IgD-negative memory B cell (primary cell): ENCODE results near the gene ACCSL. TPM values are rescaled to one million over a fixed set of nuclear protein-coding genes. Genes with fewer than 3 reads are reported as not detected.

ENCODE experiments used
- H3K27ac Mint-ChIP-seq, 3 donors: one replicate each; pipeline ENCODE4 v1.8.0; 2020 to 2022; ENCODE audit warnings: mild to moderate bottlenecking in 3 of 3, mixed read lengths in 3 of 3, moderate library complexity in 1 of 3
- H3K27me3 Mint-ChIP-seq: one replicate; pipeline ENCODE4 v1.8.0; 2021; ENCODE audit warnings: mixed read lengths
- H3K36me3 Mint-ChIP-seq: one replicate; pipeline ENCODE4 v1.8.0; 2020; ENCODE audit warnings: mild to moderate bottlenecking, mixed read lengths
- H3K4me1 Mint-ChIP-seq, 3 donors: one replicate each; pipeline ENCODE4 v1.8.0; 2020 to 2022; ENCODE audit warnings: mixed read lengths in 3 of 3, mild to moderate bottlenecking in 1 of 3
- H3K4me3 Mint-ChIP-seq, 4 donors: one replicate each; pipeline ENCODE4 v1.8.0; 2020 to 2022; ENCODE audit warnings: mild to moderate bottlenecking in 4 of 4, mixed read lengths in 4 of 4, moderate library complexity in 3 of 4
- H3K9me3 Mint-ChIP-seq, 3 donors: one replicate each; pipeline ENCODE4 v1.8.0; 2020 to 2021; ENCODE audit warnings: mixed read lengths in 3 of 3, mild to moderate bottlenecking in 1 of 3
- polyA plus RNA-seq: library from polyadenylated mRNA; unstranded; fragments of 300-500 nt; fragmentation: Illumina TruSeq; gene quantifications from one replicate; pipeline ENCODE4 v1.2.3, GENCODE V29; 2021

The ACCSL gene
- polyA plus RNA-seq, result 0.19 TPM

DNA sequence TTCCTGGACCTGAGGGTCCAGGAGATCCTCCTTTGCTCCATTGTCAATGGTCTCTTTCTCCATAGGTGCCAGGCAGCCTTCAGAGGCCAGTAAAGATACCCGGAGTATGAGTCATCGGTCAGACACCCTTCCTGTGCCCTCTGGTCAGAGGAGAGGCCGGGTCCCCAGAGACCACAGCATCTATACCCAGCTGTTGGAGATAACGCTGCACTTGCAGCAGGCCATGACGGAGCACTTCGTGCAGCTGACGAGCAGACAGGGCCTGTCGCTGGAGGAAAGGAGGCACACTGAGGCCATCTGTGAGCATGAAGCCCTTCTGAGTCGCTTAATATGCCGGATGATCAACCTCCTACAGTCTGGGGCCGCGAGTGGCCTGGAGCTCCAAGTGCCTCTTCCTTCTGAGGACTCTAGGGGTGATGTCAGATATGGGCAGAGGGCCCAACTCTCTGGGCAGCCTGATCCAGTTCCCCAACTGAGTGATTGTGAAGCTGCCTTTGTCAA, at the start of gene ACCSL:
Gene ACCSL, plus strand, starts transcription at position 51 of the 501 bp plus-strand sequence. Its CDS starts 56 bp downstream, at position 107.
- Mint-ChIP-seq H3K27me3 (no peaks in the 10 kb centered on the region), H3K27ac (no peak within 1 kb of the TSS), H3K9me3 (peaks cover 0 to 2% (median 0%) of the 10 kb centered on the region in 3 donors), H3K36me3 (no peaks in the 10 kb centered on the region), H3K4me3 (no peak within 1 kb of the TSS), H3K4me1 (peaks cover 0 to 2% (median 0%) of the 10 kb centered on the region in 3 donors)

DNA sequence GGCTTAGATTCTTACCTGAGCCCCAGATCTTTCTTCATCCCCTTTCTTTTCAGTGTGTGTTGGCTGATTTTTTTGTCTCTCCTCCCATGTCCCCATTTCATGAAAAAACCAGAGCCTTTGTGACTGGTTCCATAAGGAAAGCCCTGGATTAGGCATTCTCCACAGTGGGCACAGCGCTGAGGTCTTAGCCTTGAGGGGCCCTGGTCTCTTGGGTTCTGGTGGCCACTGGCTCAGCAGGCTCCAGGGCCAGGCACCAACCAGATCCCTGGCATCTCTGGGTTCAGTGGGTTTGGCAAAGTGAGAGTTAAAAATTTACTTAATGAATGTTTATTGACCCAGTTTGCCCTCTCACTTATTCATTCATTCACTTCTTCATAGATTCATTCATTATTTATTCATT, 49.5 kb upstream of the ACCSL start:
- H3K9me3 Mint-ChIP-seq, result peaks cover 0 to 2% (median 0%) of the 10 kb centered on the region in 3 donors
- H3K36me3 Mint-ChIP-seq, result no peaks in the 10 kb centered on the region
- H3K4me1 Mint-ChIP-seq, result peaks cover 0 to 4% (median 3%) of the 10 kb centered on the region in 3 donors
- H3K27me3 Mint-ChIP-seq, result peaks cover 5% of the 10 kb centered on the region
- no peak overlapping the region for H3K27ac Mint-ChIP-seq
- H3K4me3 Mint-ChIP-seq, result no peak overlapping the region

- peaks cover 7% of the 10 kb centered on the region for H3K27me3 Mint-ChIP-seq
- H3K4me3 Mint-ChIP-seq, result no peak overlapping the region
- H3K36me3 Mint-ChIP-seq, result no peaks in the 10 kb centered on the region
- no peak overlapping the region for H3K27ac Mint-ChIP-seq
- peaks cover 0 to 2% (median 0%) of the 10 kb centered on the region in 3 donors for H3K9me3 Mint-ChIP-seq
- peaks cover 0 to 4% (median 3%) of the 10 kb centered on the region in 3 donors for H3K4me1 Mint-ChIP-seq
Observed at GRCh38 chr11:44000731-44001130, 47.0 kb upstream of the ACCSL start.

GRCh38 chr11:44002191-44003093, 45.3 kb upstream of the ACCSL start:
- Mint-ChIP-seq H3K27me3 (peaks cover 8% of the 10 kb centered on the region), H3K4me1 (peaks cover 0 to 2% (median under 1%) of the 10 kb centered on the region in 3 donors)

GRCh38 chr11:44003736-44004451, 43.9 kb upstream of the ACCSL start:
- H3K4me3 Mint-ChIP-seq, result no peak overlapping the region
- H3K9me3 Mint-ChIP-seq, result peaks cover 0 to under 1% (median 0%) of the 10 kb centered on the region in 3 donors
- peaks cover 5% of the 10 kb centered on the region for H3K27me3 Mint-ChIP-seq
- H3K27ac Mint-ChIP-seq, result no peak overlapping the region
- no peaks in the 10 kb centered on the region for H3K36me3 Mint-ChIP-seq
- H3K4me1 Mint-ChIP-seq, result no peaks in the 10 kb centered on the region

More at GRCh38 chr11:44002191-44003093, 45.3 kb upstream of the ACCSL start:
- Mint-ChIP-seq H3K27ac (no peak overlapping the region), H3K36me3 (no peaks in the 10 kb centered on the region), H3K4me3 (peak overlapping the region in 1 of 4 donors; percentile 17), H3K9me3 (peaks cover 0 to 2% (median 0%) of the 10 kb centered on the region in 3 donors)

- no peaks in the 10 kb centered on the region for H3K9me3 Mint-ChIP-seq
- no peaks in the 10 kb centered on the region for H3K36me3 Mint-ChIP-seq
- no peak overlapping the region for H3K27ac Mint-ChIP-seq
Observed at GRCh38 chr11:44004452-44005062, 43.2 kb upstream of the ACCSL start.

GRCh38 chr11:44005063-44005701, 42.6 kb upstream of the ACCSL start:
- Mint-ChIP-seq H3K9me3 (no peaks in the 10 kb centered on the region), H3K4me3 (no peak overlapping the region), H3K36me3 (no peaks in the 10 kb centered on the region), H3K27ac (peak overlapping the region in 1 of 3 donors; percentile 25), H3K27me3 (peaks cover 5% of the 10 kb centered on the region), H3K4me1 (no peaks in the 10 kb centered on the region)

More at GRCh38 chr11:44004452-44005062, 43.2 kb upstream of the ACCSL start:
- peaks cover 5% of the 10 kb centered on the region for H3K27me3 Mint-ChIP-seq
- no peak overlapping the region for H3K4me3 Mint-ChIP-seq
- no peaks in the 10 kb centered on the region for H3K4me1 Mint-ChIP-seq

- Mint-ChIP-seq H3K27me3 (peaks cover 6% of the 10 kb centered on the region), H3K27ac (no peak overlapping the region), H3K4me3 (no peak overlapping the region), H3K36me3 (no peaks in the 10 kb centered on the region), H3K9me3 (no peaks in the 10 kb centered on the region), H3K4me1 (no peaks in the 10 kb centered on the region)
Observed at GRCh38 chr11:44005956-44006355, 41.8 kb upstream of the ACCSL start.

DNA sequence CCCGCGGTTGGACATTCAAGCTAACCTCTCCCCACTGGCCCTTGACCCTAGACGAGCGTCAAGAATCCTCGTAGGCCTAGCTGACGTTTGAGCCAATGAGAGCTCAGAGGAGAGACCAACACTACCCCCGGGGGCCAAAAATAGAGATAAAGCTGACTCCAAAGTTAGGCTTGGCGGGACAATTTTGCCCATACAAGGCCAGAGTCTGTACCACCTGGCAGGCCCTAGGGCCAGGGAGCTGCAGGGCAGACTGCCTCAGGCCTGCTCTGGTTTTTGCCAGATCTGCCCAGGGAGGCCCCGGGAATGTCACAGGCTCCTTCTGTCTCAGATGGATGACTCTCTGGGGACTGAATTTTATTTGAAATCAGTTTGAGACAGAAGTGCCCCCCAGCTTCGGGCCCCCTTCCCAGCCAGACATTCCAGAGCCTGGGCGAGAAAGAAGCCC, 40.8 kb upstream of the ACCSL start:
- no peaks in the 10 kb centered on the region for H3K36me3 Mint-ChIP-seq
- no peak overlapping the region for H3K27ac Mint-ChIP-seq
- H3K4me3 Mint-ChIP-seq, result no peak overlapping the region
- H3K9me3 Mint-ChIP-seq, result no peaks in the 10 kb centered on the region
- H3K4me1 Mint-ChIP-seq, result peaks cover 0 to 2% (median 0%) of the 10 kb centered on the region in 3 donors
- peaks cover 7% of the 10 kb centered on the region for H3K27me3 Mint-ChIP-seq

- peaks cover 7% of the 10 kb centered on the region for H3K27me3 Mint-ChIP-seq
- peaks cover 0 to 2% (median 0%) of the 10 kb centered on the region in 3 donors for H3K4me1 Mint-ChIP-seq
- no peaks in the 10 kb centered on the region for H3K9me3 Mint-ChIP-seq
- H3K36me3 Mint-ChIP-seq, result no peaks in the 10 kb centered on the region
- no peak overlapping the region for H3K27ac Mint-ChIP-seq
- peak overlapping the region in 1 of 4 donors; percentile 15 for H3K4me3 Mint-ChIP-seq
Observed at GRCh38 chr11:44007481-44008087, 40.2 kb upstream of the ACCSL start.

DNA sequence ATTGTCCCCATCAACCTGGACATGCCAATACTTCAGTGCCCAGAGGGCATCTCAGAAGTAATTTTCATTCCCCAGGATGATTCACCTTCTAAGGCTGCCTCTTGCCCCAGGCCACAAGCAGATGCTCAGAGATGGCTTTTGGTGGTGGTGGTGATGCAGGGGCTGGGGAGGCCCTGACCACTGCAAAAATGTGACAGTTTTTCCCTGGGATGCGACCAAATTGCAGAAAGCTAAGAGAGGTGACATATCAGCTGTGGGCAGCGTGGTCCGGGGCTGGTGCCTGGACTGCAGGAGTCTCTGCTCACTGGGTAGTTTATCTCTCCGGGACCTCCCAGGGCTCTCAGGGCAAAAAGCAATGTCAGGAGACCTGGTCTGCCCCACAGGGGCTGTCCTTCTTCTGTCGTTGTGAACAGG, 39.7 kb upstream of the ACCSL start:
- Mint-ChIP-seq H3K36me3 (no peaks in the 10 kb centered on the region), H3K27me3 (peaks cover 7% of the 10 kb centered on the region), H3K9me3 (no peaks in the 10 kb centered on the region), H3K4me3 (peak overlapping the region in 1 of 4 donors; percentile 15), H3K4me1 (peaks cover 0 to 2% (median 0%) of the 10 kb centered on the region in 3 donors), H3K27ac (no peak overlapping the region)

- no peak overlapping the region for H3K4me3 Mint-ChIP-seq
- no peaks in the 10 kb centered on the region for H3K36me3 Mint-ChIP-seq
- no peak overlapping the region for H3K27ac Mint-ChIP-seq
- H3K9me3 Mint-ChIP-seq, result no peaks in the 10 kb centered on the region
- H3K4me1 Mint-ChIP-seq, result peaks cover 0 to 2% (median 0%) of the 10 kb centered on the region in 3 donors
- H3K27me3 Mint-ChIP-seq, result peaks cover 7% of the 10 kb centered on the region
Observed at GRCh38 chr11:44008698-44009097, 39.1 kb upstream of the ACCSL start.

DNA sequence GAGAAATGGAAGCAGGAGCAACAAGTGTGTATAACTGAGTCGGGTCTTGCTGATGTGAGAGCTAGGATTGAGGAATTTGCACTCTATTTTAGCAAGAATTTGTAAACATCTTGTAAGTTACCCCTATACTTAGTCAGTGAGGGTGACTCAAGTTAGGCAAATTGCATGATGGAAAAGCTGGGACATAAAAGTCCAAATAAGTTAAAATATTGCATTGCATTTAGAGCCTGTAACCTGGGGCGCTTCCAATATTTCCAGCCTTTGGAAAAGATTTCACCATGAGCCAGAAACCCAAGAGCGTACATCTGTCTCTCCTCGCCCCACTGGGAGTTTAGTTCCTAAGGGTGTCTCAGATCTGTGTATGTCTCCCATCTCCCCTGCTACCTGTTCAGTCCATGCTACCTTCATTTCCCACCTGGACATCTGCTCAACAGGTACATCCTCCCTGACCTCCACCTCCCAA, 37.0 kb upstream of the ACCSL start:
- peaks cover 5% of the 10 kb centered on the region for H3K27me3 Mint-ChIP-seq
- H3K36me3 Mint-ChIP-seq, result no peaks in the 10 kb centered on the region
- H3K9me3 Mint-ChIP-seq, result no peaks in the 10 kb centered on the region
- H3K27ac Mint-ChIP-seq, result no peak overlapping the region
- no peak overlapping the region for H3K4me3 Mint-ChIP-seq
- H3K4me1 Mint-ChIP-seq, result peaks cover 0 to 2% (median 0%) of the 10 kb centered on the region in 3 donors

DNA sequence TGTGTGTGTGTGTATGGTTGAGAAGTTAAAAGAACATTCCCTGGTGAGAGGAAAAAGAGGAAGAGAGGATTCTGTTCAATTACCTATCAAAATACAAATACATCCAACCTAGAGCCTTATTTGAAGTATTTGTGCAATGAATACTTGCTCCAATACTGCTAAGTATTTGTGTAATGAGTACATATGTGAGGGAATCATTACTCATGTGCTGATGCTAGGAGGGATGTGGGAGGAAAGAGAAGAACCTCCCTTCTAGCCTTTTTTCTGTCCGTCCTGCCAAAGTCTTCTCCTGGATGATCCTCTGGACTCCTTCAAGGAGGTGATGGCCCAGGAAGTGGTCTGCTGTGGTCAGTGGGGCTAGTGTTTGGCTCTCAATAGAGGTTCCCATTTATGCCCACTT, 36.0 kb upstream of the ACCSL start:
- Mint-ChIP-seq H3K36me3 (no peaks in the 10 kb centered on the region), H3K27me3 (peaks cover 4% of the 10 kb centered on the region), H3K4me1 (peaks cover 0 to 2% (median 0%) of the 10 kb centered on the region in 3 donors), H3K9me3 (no peaks in the 10 kb centered on the region), H3K27ac (no peak overlapping the region), H3K4me3 (no peak overlapping the region)
